Brain microvascular endothelial cell (primary cell): Measurements from ENCODE around the gene IRGC.

Experiments
- DNase-seq: peaks from one replicate; pipeline ENCODE4 v3.0.0-alpha.2; 2020
- H3K27ac ChIP-seq: fragments of 250-450 bp; sonication (Bioruptor Pico); 2 replicates; pipeline ENCODE4 v1.5.1; 2020; ENCODE audit warnings: mild to moderate bottlenecking, moderate library complexity
- H3K27me3 ChIP-seq: fragments of 250-450 bp; sonication (Bioruptor Pico); replicated peaks from 2 replicates; pipeline ENCODE4 v1.5.1; 2020; ENCODE audit warnings: mild to moderate bottlenecking
- H3K36me3 ChIP-seq: fragments of 250-450 bp; sonication (Bioruptor Pico); replicated peaks from 2 replicates; pipeline ENCODE4 v1.5.1; 2020; ENCODE audit warnings: mild to moderate bottlenecking
- H3K4me3 ChIP-seq: 2 replicates; pipeline ENCODE4 v1.5.1; 2011; ENCODE audit warnings: low read depth, mild to moderate bottlenecking, control low read depth, low read length, moderate library complexity
- in situ Hi-C: cut with HindIII; loops from 2 replicates; pipeline ENCODE4 v1.10.0; 2017; ENCODE audit warnings: low sequenced_read_pairs, low pct_ligation_motif_present
- TF ChIP-seq, protein P1 (sequence below): IDR thresholded peaks from 2 replicates; pipeline ENCODE4 v1.5.1; 2011; ENCODE audit warnings: low read depth, mild to moderate bottlenecking, moderate library complexity, low read length, control low read depth, inconsistent platforms; ENCODE audit errors: missing control alignments

The IRGC gene

DNA sequence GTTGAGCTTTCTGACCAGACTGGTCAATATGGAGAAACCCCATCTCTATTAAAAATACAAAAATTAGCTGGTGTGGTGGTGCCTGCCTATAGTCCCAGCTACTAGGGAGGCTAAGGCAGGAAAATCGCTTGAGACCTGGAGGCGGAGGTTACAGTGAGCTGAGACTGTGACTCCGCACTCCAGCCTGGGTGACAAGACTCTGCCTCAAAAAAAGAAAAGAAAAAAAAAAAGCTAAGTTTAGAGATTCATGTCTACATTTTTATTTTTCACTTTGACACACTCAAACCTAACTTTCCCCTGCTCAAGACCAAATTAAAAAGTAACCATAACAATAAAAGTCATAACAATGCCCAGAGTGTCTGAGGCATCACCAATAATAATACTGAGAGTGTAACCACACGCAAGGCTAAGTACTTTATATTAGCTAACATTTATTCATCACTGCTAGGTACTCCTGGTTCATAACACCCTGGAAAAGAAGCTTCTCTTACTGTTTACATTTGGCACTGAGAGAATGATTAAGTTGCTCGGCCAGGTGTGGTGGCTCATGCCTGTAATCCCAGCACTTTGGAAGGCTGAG, 5.7 kb downstream of the IRGC start:
- no peaks in the 10 kb centered on the region for H3K27me3 ChIP-seq
- no peak overlapping the region for H3K27ac ChIP-seq
- DNase-seq = no peak
- no peaks in the 10 kb centered on the region for H3K36me3 ChIP-seq
- in situ Hi-C loops = no loop called here
- no peak overlapping the region for H3K4me3 ChIP-seq
- TF ChIP-seq, protein P1, sequence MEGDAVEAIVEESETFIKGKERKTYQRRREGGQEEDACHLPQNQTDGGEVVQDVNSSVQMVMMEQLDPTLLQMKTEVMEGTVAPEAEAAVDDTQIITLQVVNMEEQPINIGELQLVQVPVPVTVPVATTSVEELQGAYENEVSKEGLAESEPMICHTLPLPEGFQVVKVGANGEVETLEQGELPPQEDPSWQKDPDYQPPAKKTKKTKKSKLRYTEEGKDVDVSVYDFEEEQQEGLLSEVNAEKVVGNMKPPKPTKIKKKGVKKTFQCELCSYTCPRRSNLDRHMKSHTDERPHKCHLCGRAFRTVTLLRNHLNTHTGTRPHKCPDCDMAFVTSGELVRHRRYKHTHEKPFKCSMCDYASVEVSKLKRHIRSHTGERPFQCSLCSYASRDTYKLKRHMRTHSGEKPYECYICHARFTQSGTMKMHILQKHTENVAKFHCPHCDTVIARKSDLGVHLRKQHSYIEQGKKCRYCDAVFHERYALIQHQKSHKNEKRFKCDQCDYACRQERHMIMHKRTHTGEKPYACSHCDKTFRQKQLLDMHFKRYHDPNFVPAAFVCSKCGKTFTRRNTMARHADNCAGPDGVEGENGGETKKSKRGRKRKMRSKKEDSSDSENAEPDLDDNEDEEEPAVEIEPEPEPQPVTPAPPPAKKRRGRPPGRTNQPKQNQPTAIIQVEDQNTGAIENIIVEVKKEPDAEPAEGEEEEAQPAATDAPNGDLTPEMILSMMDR = no peak

DNA sequence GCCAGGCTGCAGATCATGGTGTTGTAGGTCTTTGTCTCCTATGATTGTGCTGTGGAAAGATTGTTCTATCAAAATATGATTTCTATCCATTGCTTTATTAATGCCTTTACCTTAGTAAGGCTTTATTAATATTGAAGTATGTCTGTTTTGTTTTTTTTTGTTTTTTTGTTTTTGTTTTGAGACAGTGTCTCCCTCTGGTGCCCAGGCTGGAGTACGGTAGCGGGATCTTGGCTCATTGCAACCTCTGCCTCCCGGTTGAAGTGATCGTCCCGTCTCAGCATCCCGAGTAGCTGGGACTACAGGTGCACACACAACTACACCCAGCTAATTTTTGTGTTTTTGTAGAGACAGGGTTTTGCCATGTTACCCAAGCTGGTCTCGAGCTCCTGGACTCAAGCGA, 7.7 kb downstream of the IRGC start:
- DNase-seq = no peak
- Histone ChIP-seq H3K27me3 (no peaks in the 10 kb centered on the region), H3K4me3 (no peak overlapping the region), H3K27ac (no peak overlapping the region), H3K36me3 (peaks cover 8% of the 10 kb centered on the region)
- TF ChIP-seq, protein P1 = peak; percentile 56
- in situ Hi-C loops = no loop called here

DNA sequence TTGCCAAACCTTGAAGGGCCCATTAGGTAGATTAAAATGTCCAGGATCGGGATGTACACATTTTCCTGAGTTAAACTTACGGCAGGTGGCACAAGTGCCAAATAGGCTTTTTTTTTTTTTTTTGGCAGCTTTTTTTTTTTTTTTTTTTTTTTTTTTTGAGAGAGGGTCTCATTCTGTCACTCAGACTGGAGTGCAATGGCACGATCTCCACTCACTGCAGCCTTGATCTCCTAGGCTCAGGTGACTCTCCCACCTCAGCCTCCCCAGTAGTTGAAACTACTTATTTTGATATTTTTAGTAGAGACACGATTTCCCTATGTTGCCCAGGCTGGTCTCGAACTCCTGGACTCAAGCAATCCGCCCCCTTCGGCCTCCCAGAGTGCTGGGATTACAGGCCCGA, 9.0 kb downstream of the IRGC start:
- in situ Hi-C loops = no loop called here
- TF ChIP-seq, protein P1 = no peak
- H3K27me3 ChIP-seq = no peaks in the 10 kb centered on the region
- no peak for DNase-seq
- no peak overlapping the region for H3K27ac ChIP-seq
- peaks cover 16% of the 10 kb centered on the region for H3K36me3 ChIP-seq
- no peak overlapping the region for H3K4me3 ChIP-seq

DNA sequence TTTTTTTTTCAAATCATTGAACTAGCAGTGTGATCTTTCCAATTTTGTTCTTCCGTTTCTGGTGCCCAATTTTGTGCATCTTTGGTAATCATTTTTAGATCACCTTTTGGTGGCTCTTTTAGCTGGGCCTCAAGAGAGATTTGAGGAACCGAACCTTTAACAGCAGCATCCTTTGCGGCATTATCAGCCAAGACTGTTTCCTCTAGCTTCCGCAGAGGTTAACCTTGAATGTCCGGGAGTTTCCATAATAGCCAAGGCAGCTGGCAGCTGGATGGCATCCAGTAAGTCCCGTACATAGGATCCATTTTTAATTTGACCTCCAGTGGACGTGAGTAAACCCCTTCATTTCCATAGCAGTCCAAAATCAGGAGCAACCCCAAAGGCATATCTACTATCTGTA, 9.6 kb downstream of the IRGC start:
- H3K36me3 ChIP-seq = peaks cover 16% of the 10 kb centered on the region
- in situ Hi-C loops = no loop called here
- DNase-seq = no peak
- no peak overlapping the region for H3K27ac ChIP-seq
- TF ChIP-seq, protein P1 = no peak
- H3K27me3 ChIP-seq = no peaks in the 10 kb centered on the region
- no peak overlapping the region for H3K4me3 ChIP-seq

DNA sequence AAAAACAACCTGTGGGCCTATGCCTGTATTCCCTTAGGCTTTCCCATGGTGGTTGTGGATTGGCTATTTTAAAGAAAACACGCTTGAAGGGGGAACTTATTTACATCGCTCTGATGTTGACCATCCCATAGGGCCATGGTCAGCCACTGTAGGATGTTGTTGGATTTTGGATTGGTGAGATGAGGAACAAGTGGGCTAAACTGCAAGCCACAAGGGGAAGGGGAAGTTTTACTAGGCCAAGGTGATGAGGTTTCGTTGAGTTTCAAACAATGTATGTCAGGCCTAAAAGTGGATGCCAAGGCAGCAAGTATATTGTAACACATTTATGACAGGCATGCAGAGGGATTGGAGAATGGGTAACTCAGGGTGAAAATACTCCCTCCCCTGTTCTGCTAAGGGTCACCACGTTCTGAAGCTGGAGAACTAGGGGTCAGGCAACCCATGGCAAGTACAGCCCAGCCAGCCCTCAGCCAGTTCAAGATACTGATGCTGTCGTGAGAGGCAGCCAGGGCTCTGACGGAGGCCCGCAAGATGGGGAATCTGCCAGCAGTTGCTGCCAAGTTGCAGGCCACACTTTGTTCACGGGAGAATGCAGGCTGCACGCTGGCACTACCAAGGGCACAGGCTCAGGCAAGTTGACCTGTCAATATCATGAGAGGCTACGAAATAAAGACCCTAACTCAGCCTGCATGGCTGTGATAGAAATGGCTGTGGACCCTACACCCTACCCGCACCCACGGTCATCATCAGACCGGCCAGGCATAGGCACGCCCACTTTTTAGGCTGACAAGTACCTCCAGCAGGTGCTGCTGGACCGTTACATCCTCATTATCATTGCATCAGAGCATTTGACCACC, 11.1 kb downstream of the IRGC start:
- no peak overlapping the region for H3K27ac ChIP-seq
- no peaks in the 10 kb centered on the region for H3K27me3 ChIP-seq
- TF ChIP-seq, protein P1 = no peak
- H3K4me3 ChIP-seq = no peak overlapping the region
- no peak for DNase-seq
- in situ Hi-C loops = no loop called here
- peaks cover 28% of the 10 kb centered on the region for H3K36me3 ChIP-seq
